H9 (cell line): Measurements from ENCODE around the gene STK35. TPM values are rescaled to one million over a fixed set of nuclear protein-coding genes. Genes with fewer than 3 reads are reported as not detected.

ENCODE experiments used
- DNase-seq: peaks from one replicate; pipeline ENCODE4 v3.0.0-alpha.2; 2017
- H2AFZ ChIP-seq: one replicate; pipeline ENCODE4 v1.6.1; 2013; ENCODE audit warnings: mild to moderate bottlenecking, low read length, control low read depth, moderate library complexity
- H2AK5ac ChIP-seq: 2 replicates; pipeline ENCODE4 v1.6.1; 2013; ENCODE audit warnings: low read length, control low read depth, mixed read lengths; ENCODE audit not compliant: insufficient read length
- H2BK120ac ChIP-seq: one replicate; pipeline ENCODE4 v1.6.1; 2013; ENCODE audit warnings: low read depth, mild to moderate bottlenecking, low read length, control low read depth, inconsistent platforms; ENCODE audit not compliant: poor library complexity, severe bottlenecking
- H2BK12ac ChIP-seq: 2 replicates; pipeline ENCODE4 v1.6.1; 2013; ENCODE audit warnings: low read length, control low read depth, mixed read lengths, low read depth; ENCODE audit not compliant: insufficient read length
- H2BK15ac ChIP-seq: 2 replicates; pipeline ENCODE4 v1.6.1; 2013; ENCODE audit warnings: low read depth, low read length, control low read depth
- H2BK20ac ChIP-seq: one replicate; pipeline ENCODE4 v1.6.1; 2013; ENCODE audit warnings: low read depth, mild to moderate bottlenecking, low read length, control low read depth, inconsistent platforms; ENCODE audit not compliant: poor library complexity, severe bottlenecking
- H2BK5ac ChIP-seq: 2 replicates; pipeline ENCODE4 v1.6.1; 2013; ENCODE audit warnings: low read length, control low read depth, mixed read lengths; ENCODE audit not compliant: insufficient read length
- H3K14ac ChIP-seq: 2 replicates; pipeline ENCODE4 v1.6.1; 2013; ENCODE audit warnings: low read length, control low read depth; ENCODE audit not compliant: insufficient read depth
- H3K18ac ChIP-seq: 2 replicates; pipeline ENCODE4 v1.6.1; 2013; ENCODE audit warnings: low read depth, mild to moderate bottlenecking, mixed read lengths, low read length, control low read depth; ENCODE audit not compliant: insufficient read length
- H3K23ac ChIP-seq: 2 replicates; pipeline ENCODE4 v1.6.1; 2013; ENCODE audit warnings: low read length, control low read depth, mixed read lengths, low read depth; ENCODE audit not compliant: insufficient read length
- H3K23me2 ChIP-seq: 2 replicates; pipeline ENCODE4 v1.6.1; 2013; ENCODE audit warnings: low read depth, mild to moderate bottlenecking, mixed read lengths, low read length, control low read depth; ENCODE audit not compliant: insufficient read length, poor library complexity, severe bottlenecking
- H3K27ac ChIP-seq: 2 replicates; pipeline ENCODE4 v1.5.1; 2013; ENCODE audit warnings: low read length, control low read depth, mixed read lengths, low read depth; ENCODE audit not compliant: insufficient read length
- H3K27me3 ChIP-seq: 2 replicates; pipeline ENCODE4 v1.6.1; 2013; ENCODE audit warnings: low read length, control low read depth, inconsistent platforms; ENCODE audit not compliant: insufficient read depth
- H3K4ac ChIP-seq: 2 replicates; pipeline ENCODE4 v1.6.1; 2013; ENCODE audit warnings: low read depth, mild to moderate bottlenecking, control low read depth, inconsistent platforms, low read length, moderate library complexity
- H3K4me1 ChIP-seq: 2 replicates; pipeline ENCODE4 v1.6.1; 2013; ENCODE audit warnings: low read length, control low read depth, inconsistent platforms; ENCODE audit not compliant: insufficient read depth
- H3K4me2 ChIP-seq: 2 replicates; pipeline ENCODE4 v1.6.1; 2013; ENCODE audit warnings: low read length, control low read depth, mixed read lengths; ENCODE audit not compliant: insufficient read length, insufficient read depth
- H3K56ac ChIP-seq: 2 replicates; pipeline ENCODE4 v1.6.1; 2013; ENCODE audit warnings: low read depth, mild to moderate bottlenecking, mixed read lengths, low read length, control low read depth; ENCODE audit not compliant: insufficient read length
- H3K79me1 ChIP-seq: 2 replicates; pipeline ENCODE4 v1.6.1; 2013; ENCODE audit warnings: low read depth, mild to moderate bottlenecking, moderate library complexity, low read length, control low read depth, inconsistent platforms; ENCODE audit not compliant: insufficient read depth, poor library complexity, severe bottlenecking
- H3K79me2 ChIP-seq: 2 replicates; pipeline ENCODE4 v1.6.1; 2013; ENCODE audit warnings: low read length, control low read depth, inconsistent platforms; ENCODE audit not compliant: insufficient read depth
- H3K9ac ChIP-seq: 2 replicates; pipeline ENCODE4 v1.6.1; 2013; ENCODE audit warnings: low read length, control low read depth, mixed read lengths; ENCODE audit not compliant: insufficient read length; ENCODE audit errors: extremely low read depth
- H3K9me3 ChIP-seq: one replicate; pipeline ENCODE4 v1.6.1; 2013; ENCODE audit warnings: low read depth, low read length, inconsistent platforms; ENCODE audit not compliant: control insufficient read depth
- H3T11ph ChIP-seq: one replicate; pipeline ENCODE4 v1.6.1; 2013; ENCODE audit warnings: mild to moderate bottlenecking, low read length, control low read depth, inconsistent platforms
- H4K20me1 ChIP-seq: one replicate; pipeline ENCODE4 v1.6.1; 2013; ENCODE audit not compliant: control insufficient read depth, insufficient read length, insufficient read depth
- H4K5ac ChIP-seq: 2 replicates; pipeline ENCODE4 v1.6.1; 2013; ENCODE audit warnings: low read depth, mild to moderate bottlenecking, mixed read lengths, low read length, control low read depth; ENCODE audit not compliant: insufficient read length
- H4K8ac ChIP-seq: replicated peaks from 2 replicates; pipeline ENCODE4 v1.6.1; 2013; ENCODE audit warnings: low read length, control low read depth, mixed read lengths, low read depth; ENCODE audit not compliant: insufficient read length
- H4K91ac ChIP-seq: 2 replicates; pipeline ENCODE4 v1.6.1; 2013; ENCODE audit warnings: low read depth, mild to moderate bottlenecking, moderate library complexity, mixed read lengths, low read length, control low read depth; ENCODE audit not compliant: insufficient read length
- H3K27ac Mint-ChIP-seq, 3 experiments: 2 replicates in 2 of 3; 3 replicates in 1 of 3; pipeline ENCODE4 v1.8.0; 2020 to 2021; ENCODE audit warnings: mixed read lengths in 3 of 3, mild to moderate bottlenecking in 1 of 3, moderate library complexity in 1 of 3
- H3K27me3 Mint-ChIP-seq: 2 replicates; pipeline ENCODE4 v1.8.0; 2021; ENCODE audit warnings: low read depth, mild to moderate bottlenecking, moderate library complexity, mixed read lengths
- H3K36me3 Mint-ChIP-seq, 3 experiments: 2 replicates in 2 of 3; 3 replicates in 1 of 3; pipeline ENCODE4 v1.8.0; 2020 to 2021; ENCODE audit warnings: low read depth in 3 of 3, mixed read lengths in 3 of 3; ENCODE audit not compliant: insufficient read depth in 1 of 3
- H3K4me1 Mint-ChIP-seq, 2 experiments: 2 replicates each; pipeline ENCODE4 v1.8.0; 2020; ENCODE audit warnings: mixed read lengths in 2 of 2
- H3K4me3 Mint-ChIP-seq, 2 experiments: 2 replicates in 1 of 2; 3 replicates in 1 of 2; pipeline ENCODE4 v1.8.0; 2020 to 2021; ENCODE audit warnings: mild to moderate bottlenecking in 2 of 2, mixed read lengths in 2 of 2, moderate library complexity in 1 of 2
- H3K9me3 Mint-ChIP-seq, 2 experiments: 2 replicates in 1 of 2; 3 replicates in 1 of 2; pipeline ENCODE4 v1.8.0; 2020; ENCODE audit warnings: mild to moderate bottlenecking in 2 of 2, mixed read lengths in 2 of 2, moderate library complexity in 1 of 2
- CTCF ChIP-seq: fragments of 200-600 bp; sonication (generic); conservative IDR thresholded peaks from 3 replicates; pipeline ENCODE4 v1.8.0; 2021; ENCODE audit warnings: antibody characterized with exemption, mild to moderate bottlenecking
- whole genome bisulfite sequencing: extraction: QIAGEN DNeasy Blood & Tissue Kit; methylation state at CpG from one replicate; pipeline ENCODE4 v1.1.7; 2013; ENCODE audit warnings: missing lambda C conversion rate, low lambda C conversion rate, mixed read lengths; ENCODE audit not compliant: insufficient read length; ENCODE audit errors: extremely low coverage; 5-methylcytosine and 5-hydroxymethylcytosine counted together
- total RNA-seq: library from RNA; stranded (reverse); gene quantifications from 2 replicates; pipeline ENCODE4 v1.2.1, GENCODE V29; 2021

STK35 gene
- total RNA-seq, 1 experiment from 2014 or later = 66.2 TPM

GRCh38 chr20:2142649-2143048 lies 41.0 kb downstream of the STK35 start:
- H3K18ac ChIP-seq = no peak overlapping the region
- no peak overlapping the region for H2AFZ ChIP-seq
- no peak overlapping the region for H2BK20ac ChIP-seq
- Mint-ChIP-seq H3K36me3 (peaks cover 13 to 22% (median 19%) of the 10 kb centered on the region in 3 experiments), H3K27ac (no peak overlapping the region; a peak in 1 of 7 replicates), H3K27me3 (no peaks in the 10 kb centered on the region), H3K9me3 (no peaks in the 10 kb centered on the region), H3K4me3 (no peak overlapping the region), H3K4me1 (peaks cover 24 to 30% of the 10 kb centered on the region in 2 experiments)
- H3K23me2 ChIP-seq = no peaks in the 10 kb centered on the region
- H3K14ac ChIP-seq = no peak overlapping the region
- no peak overlapping the region for H4K5ac ChIP-seq
- H3K56ac ChIP-seq = no peak overlapping the region
- no peak overlapping the region for H3K23ac ChIP-seq
- no peak overlapping the region for H3K4ac ChIP-seq
- H3K4me2 ChIP-seq = no peak overlapping the region
- H3K9ac ChIP-seq = no peak overlapping the region
- H4K91ac ChIP-seq = no peak overlapping the region
- H3T11ph ChIP-seq = no peak overlapping the region
- TF ChIP-seq CTCF = no peak
- H3K79me2 ChIP-seq = no peaks in the 10 kb centered on the region
- no peaks in the 10 kb centered on the region for H4K20me1 ChIP-seq
- no peak overlapping the region for H2BK120ac ChIP-seq
- no peaks in the 10 kb centered on the region for H3K4me1 ChIP-seq
- no peak overlapping the region for H2AK5ac ChIP-seq
- no CpG with 5 or more reads among the region's 6 CpGs for WGBS
- no peak overlapping the region for H2BK12ac ChIP-seq
- no peaks in the 10 kb centered on the region for H3K27me3 ChIP-seq
- H3K9me3 ChIP-seq = no peaks in the 10 kb centered on the region
- no peak overlapping the region for H4K8ac ChIP-seq
- DNase-seq = no peak
- no peak overlapping the region for H2BK15ac ChIP-seq
- H3K79me1 ChIP-seq = no peaks in the 10 kb centered on the region
- H2BK5ac ChIP-seq = no peak overlapping the region
- H3K27ac ChIP-seq = no peak overlapping the region
